Activated naive CD4-positive, alpha-beta T cell treated with anti-CD3 and anti-CD28 coated beads, Interleukin-2, amount 50 U/mL, for 72 hours (primary cell): ENCODE data around the gene IRS2. TPM values are rescaled to one million over a fixed set of nuclear protein-coding genes. Genes with fewer than 3 reads are reported as not detected.
A peak's percentile ranks its signal among the peaks of the same experiment; 100 is the strongest.

ENCODE experiments used
- ATAC-seq, 2 donors: fragments of 150-1000 bp; cut with Tn5 transposase; 2 replicates each; pipeline ENCODE4 v1.10.0; 2021; ENCODE audit warnings: mild to moderate bottlenecking in 2 of 2, moderate library complexity in 2 of 2
- DNase-seq, 2 donors: peaks; one replicate each; pipeline ENCODE4 v3.0.0; 2021 to 2022; ENCODE audit warnings: low spot score in 2 of 2
- H3K27ac Mint-ChIP-seq, 2 donors: one replicate each; pipeline ENCODE4 v1.8.0; 2022; ENCODE audit warnings: mild to moderate bottlenecking in 2 of 2, mixed read lengths in 2 of 2
- H3K36me3 Mint-ChIP-seq, 2 donors: one replicate each; pipeline ENCODE4 v1.8.0; 2022; ENCODE audit warnings: mixed read lengths in 2 of 2
- H3K9me3 Mint-ChIP-seq, 2 donors: one replicate each; pipeline ENCODE4 v1.8.0; 2022; ENCODE audit warnings: mixed read lengths in 2 of 2
- total RNA-seq, 2 donors: library from RNA; stranded (reverse); gene quantifications; one replicate each; pipeline ENCODE4 v1.2.3, GENCODE V29; 2022

Gene IRS2
- total RNA-seq, 2 donors from 2014 or later: 2.4 to 3.7 TPM

DNA sequence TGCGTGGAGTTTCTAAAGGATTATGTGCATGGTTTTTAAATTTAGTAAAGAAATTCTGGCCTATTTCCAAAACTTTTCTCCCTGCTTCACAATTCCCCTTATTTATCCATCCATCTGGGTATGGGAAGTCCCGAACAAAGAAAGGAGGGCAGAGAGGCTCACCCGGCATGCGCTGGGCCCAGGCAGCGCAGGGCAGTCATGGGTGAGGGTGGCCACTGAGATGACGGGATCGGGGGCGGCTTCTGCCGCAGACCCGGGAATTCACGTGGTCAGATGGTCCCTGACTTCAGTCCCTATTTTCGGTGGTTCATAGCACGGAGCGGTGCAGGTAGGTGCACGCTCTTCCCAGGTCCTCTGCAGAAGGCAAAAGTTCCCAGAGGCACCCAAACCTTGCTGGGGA lies 14.5 kb downstream of the IRS2 start:
- ATAC-seq: no peak
- Mint-ChIP-seq H3K27ac (no peak overlapping the region), H3K36me3 (peaks cover 0 to 8% of the 10 kb centered on the region in 2 donors), H3K9me3 (no peaks in the 10 kb centered on the region)
- no peak for DNase-seq

DNA sequence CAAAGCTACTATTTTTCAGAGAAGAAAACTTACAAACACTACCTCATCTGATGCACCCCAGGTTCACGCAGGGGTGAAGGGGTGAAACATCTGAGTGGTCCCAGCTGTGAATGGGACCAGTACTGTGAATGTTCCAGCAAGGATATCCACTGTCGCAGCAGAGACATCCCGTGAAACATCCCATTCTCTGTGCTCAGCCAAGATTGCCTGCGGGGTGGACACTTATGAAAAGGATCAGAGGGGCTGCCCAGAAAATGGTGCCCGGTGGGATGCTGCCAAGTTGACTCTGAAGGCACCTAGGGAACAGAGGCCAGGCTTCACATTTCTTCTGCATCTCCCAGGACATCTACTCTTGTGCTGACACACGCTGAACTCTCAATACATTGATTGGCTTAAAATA lies 15.9 kb downstream of the IRS2 start:
- H3K36me3 Mint-ChIP-seq: peaks cover 0 to 8% of the 10 kb centered on the region in 2 donors
- DNase-seq (no peak), ATAC-seq (no peak)
- no peaks in the 10 kb centered on the region for H3K9me3 Mint-ChIP-seq
- no peak overlapping the region for H3K27ac Mint-ChIP-seq

DNA sequence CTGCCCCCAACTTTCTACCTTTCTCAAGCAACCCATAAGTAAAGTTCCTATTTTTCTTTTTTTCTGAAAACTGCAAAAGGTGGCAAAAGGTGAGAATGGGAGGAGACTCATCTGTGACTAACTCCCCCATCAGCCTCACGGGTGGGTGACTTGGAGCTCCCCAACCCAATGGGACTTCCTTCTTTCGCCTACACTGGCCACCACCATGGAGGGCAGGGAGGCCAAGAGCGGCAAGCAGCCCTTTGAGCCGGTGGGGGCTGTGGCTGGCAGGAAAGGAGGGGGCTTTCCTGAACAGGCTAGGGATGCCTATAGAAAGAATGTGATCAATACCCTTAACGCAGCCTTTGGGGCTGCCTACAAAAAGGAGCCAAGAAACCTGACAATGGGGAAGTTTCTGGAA lies 16.5 kb downstream of the IRS2 start:
- Mint-ChIP-seq H3K9me3 (no peaks in the 10 kb centered on the region), H3K27ac (no peak overlapping the region), H3K36me3 (peaks cover 0 to 8% of the 10 kb centered on the region in 2 donors)
- ATAC-seq: no peak
- DNase-seq: no peak

DNA sequence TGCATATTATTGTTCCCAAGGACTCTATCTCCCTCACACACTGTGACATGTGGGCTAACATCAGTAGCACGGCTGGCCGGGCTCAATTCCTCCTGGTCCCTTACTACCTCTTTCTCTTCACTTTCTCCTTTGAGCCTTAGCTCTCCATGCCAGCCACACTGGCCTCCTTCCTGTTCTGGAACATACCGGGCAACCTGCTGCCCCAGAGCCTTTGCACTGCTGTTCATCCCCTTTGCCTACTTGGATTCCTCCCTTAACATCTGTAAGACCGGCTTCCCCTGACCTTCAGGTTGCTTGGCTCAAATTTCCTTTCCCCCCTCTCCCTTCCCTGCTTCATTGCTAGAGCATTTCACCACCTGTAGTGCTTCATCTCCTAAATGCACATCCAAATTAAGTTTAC lies 17.1 kb downstream of the IRS2 start:
- Mint-ChIP-seq H3K36me3 (peaks cover 0 to 8% of the 10 kb centered on the region in 2 donors), H3K27ac (peak overlapping the region in 1 of 2 donors; percentile 38), H3K9me3 (no peaks in the 10 kb centered on the region)
- ATAC-seq (no peak), DNase-seq (no peak)

DNA sequence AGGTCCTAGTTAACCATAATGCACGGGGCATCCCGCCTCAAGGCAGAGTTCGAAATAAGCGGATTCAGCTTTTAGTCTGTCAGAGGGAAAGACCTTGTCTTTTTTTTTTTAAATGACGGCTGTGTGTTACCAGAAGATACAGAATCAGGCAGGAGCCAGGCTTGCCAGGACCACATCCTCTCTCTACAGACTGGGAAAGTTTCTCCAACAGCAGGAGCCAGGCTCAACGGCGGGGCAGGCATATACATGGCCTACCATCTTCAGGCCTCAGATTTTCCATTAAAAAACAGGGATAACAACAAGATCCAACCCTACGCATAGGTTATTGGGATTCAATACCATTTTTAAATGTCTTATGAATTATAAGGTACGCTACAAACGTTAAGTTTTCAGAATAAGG lies 17.8 kb downstream of the IRS2 start:
- DNase-seq (no peak), ATAC-seq (no peak)
- Mint-ChIP-seq H3K36me3 (peaks cover 0 to 2% of the 10 kb centered on the region in 2 donors), H3K27ac (no peak overlapping the region), H3K9me3 (no peaks in the 10 kb centered on the region)

DNA sequence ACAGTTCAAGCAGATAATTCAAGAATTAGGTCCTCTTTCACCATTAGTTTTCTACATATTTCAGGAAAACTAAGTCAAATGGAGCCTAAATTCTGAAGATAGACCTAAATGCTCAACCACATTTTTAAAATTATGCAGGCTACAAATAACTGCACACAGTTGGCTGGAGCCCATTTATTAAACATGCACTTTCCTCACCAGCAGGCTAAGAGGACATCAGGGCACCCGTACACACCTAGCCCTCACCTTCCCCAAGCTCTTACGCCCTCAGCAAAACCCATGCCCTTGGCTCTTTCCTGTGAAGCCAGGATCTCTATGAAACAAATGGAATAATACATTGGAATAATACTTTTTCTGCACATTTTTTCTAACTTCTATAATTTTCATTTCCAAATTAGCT lies 18.2 kb downstream of the IRS2 start:
- DNase-seq: no peak
- no peaks in the 10 kb centered on the region for H3K9me3 Mint-ChIP-seq
- no peaks in the 10 kb centered on the region for H3K36me3 Mint-ChIP-seq
- no peak overlapping the region for H3K27ac Mint-ChIP-seq
- ATAC-seq: no peak

DNA sequence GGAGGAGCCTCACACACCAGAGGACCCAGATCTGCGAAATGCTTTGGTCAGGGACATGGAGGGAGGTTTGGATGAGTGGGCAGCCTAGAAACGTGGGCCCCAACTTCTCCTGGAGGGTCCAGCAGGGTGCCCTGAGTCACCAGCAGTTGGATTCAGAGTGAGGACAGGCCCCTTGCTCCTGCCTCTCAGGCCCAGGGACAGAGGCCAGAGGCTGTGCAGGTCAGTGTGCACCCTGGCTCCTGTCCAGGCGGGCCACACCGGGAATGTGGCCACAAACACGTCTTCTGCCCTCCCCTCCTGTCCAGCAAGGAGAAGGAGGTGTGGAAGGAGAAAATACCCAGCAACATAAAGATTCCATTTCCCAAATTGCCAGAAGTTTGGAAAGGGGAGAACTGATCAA lies 19.4 kb downstream of the IRS2 start:
- no peak for DNase-seq
- ATAC-seq: no peak
- Mint-ChIP-seq H3K27ac (no peak overlapping the region), H3K9me3 (no peaks in the 10 kb centered on the region), H3K36me3 (no peaks in the 10 kb centered on the region)

DNA sequence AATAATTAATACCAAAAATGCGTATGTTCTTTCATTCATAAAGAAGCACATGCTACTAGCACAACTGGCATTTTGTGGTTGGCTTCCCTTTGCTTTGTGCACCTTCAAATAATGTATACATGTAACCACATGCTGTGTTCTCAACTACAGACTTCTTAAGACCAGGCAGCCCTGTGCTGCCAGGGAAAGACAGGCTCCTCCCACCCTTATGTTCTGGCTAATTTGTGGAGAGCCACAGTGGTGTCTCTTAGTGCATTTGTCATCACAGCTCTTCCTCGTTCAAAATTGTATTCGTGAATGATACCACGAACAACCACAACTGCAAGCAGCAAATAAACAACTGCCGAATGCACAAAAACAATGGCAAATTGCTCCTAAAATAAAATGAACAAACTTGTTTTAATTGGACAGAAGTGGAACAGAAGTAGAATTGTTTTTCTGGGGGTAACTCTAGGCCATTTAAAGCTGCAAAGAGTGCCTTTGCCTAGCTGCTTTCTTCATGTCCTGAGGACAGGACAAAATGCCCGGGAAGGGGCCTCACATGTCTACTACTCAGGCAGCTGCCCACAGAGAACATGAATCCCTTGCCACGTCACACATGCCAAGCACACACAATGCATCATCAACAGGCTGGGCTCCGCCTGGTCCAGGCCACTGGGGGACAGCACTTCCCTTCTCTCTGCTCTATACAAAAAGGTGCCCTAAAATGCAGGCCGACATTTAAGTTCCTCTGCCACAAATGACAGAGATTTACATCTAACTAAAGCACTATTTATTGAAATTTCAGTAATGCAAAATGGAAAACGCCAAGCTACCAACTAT lies 21.7 kb downstream of the IRS2 start:
- H3K27ac Mint-ChIP-seq: no peak overlapping the region
- no peaks in the 10 kb centered on the region for H3K9me3 Mint-ChIP-seq
- ATAC-seq: peak; percentile 72
- no peak for DNase-seq
- no peaks in the 10 kb centered on the region for H3K36me3 Mint-ChIP-seq

DNA sequence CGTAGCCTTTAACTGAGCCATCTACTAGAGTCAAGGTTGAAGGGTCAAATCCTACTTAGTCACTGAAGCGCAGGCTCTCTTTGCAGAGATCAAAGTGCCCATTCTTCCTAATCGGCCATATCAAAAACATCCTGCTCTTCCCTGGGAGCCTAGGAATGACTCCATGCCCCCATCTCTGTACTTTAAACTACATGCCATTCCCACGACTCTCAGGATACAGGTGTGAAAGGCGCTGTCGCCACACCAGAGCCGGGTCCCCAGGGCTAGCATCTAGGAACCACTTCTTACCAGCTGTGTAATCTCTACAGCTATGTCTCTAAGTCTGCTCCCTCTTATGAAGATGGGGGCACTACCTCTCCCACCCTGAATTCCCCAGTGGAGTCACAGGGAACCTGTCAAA lies 22.3 kb downstream of the IRS2 start:
- no peak for ATAC-seq
- H3K27ac Mint-ChIP-seq: no peak overlapping the region
- no peaks in the 10 kb centered on the region for H3K36me3 Mint-ChIP-seq
- no peak for DNase-seq
- no peaks in the 10 kb centered on the region for H3K9me3 Mint-ChIP-seq

DNA sequence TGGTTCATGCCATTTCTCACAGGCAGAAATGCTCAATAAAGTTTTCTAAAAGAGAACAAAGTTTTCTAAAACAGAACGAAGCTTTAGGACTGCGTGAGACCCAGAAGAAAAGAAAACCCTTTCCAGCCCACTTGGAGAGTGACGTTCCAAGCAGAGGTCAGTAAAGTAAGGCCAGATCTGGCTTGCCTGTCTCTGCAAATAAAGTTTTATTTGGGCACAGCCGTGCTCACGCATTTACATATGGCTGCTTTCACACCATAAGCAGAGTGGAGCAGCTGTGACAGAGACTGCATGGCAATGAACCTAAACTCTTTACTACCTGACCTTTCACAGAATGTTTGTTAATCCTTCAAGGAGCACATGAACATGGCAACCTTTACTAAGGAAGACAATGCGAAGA lies 23.6 kb downstream of the IRS2 start:
- ATAC-seq (no peak), DNase-seq (no peak)
- H3K36me3 Mint-ChIP-seq: no peaks in the 10 kb centered on the region
- no peaks in the 10 kb centered on the region for H3K9me3 Mint-ChIP-seq
- H3K27ac Mint-ChIP-seq: no peak overlapping the region

DNA sequence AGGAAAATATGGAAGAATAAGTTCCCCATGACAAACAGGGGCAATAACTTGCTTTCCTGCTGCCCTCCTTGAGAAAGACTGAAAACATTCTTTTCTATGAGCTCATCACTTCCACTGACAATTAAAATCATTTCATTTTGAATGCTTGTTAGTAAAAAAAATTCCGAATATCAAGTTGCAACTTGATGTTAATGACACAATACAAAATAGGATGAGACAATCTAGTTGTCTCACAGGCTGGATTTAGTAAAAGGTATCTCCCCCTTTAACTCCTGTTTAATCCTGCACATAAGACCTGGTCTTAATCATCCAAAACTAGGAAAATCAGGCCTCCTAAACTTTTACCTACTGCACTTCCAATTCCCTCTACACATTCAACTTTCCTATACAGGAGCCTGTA lies 24.7 kb downstream of the IRS2 start:
- DNase-seq: no peak
- no peak for ATAC-seq
- Mint-ChIP-seq H3K36me3 (no peaks in the 10 kb centered on the region), H3K9me3 (no peaks in the 10 kb centered on the region), H3K27ac (no peak overlapping the region)

DNA sequence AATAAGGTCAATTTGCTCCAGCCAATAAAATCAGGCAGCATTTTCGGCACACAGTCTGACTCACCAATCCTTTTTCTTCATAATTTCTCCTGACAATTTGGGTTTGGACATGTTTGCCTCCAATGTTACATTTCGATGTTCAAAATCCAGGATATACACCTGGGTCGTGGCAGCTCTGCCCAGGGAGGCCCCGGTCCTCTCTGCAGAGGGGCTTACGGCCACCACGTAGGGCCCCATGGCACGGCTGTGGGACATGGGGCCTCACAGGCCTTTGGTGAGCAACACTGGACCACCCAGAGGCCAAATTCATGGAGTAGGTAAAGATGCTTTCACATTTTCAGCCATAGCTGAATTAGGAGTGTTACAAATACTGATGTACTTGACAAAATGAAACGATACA lies 25.4 kb downstream of the IRS2 start:
- peaks cover 0 to 2% of the 10 kb centered on the region in 2 donors for H3K36me3 Mint-ChIP-seq
- ATAC-seq (no peak), DNase-seq (no peak)
- no peak overlapping the region for H3K27ac Mint-ChIP-seq
- H3K9me3 Mint-ChIP-seq: no peaks in the 10 kb centered on the region

DNA sequence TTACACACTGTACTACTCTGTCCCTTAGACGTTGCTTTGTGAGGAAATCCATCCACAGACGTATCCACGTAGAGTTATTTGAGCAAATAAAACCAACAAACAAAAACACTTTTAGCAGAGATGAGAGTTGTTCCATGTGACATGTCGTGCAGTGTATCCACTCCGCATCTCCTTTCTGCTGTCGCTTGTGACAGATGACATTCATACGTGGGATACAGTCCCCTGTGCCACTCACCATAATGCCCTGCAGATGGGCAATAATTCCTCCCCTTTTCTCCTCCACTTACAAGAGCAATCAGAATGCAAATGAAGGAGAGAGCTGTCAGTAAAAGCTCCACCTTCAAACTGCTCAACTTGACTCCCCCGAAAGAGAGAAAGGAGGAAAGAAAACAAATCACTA lies 26.0 kb downstream of the IRS2 start:
- no peak overlapping the region for H3K27ac Mint-ChIP-seq
- peaks cover 0 to 5% of the 10 kb centered on the region in 2 donors for H3K36me3 Mint-ChIP-seq
- no peaks in the 10 kb centered on the region for H3K9me3 Mint-ChIP-seq
- ATAC-seq (no peak), DNase-seq (no peak)

DNA sequence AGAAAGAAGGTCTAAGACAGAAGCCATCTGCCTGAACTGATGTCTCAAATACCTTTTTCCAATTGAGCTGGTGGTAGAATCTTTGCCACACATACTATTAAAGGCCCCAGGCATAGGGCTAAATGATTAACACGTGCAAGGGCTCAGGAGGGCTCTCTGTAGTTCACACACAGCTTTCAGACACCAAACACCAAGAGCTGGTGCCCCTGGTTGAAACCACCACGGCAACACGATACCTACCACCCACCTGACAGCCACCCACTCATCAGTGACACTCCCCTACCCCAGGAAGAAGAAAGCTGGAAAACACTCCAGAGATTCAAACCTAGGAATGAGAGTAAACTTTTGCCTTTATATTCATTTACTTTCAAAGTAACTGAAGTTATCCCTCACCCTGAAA lies 26.8 kb downstream of the IRS2 start:
- DNase-seq: no peak
- Mint-ChIP-seq H3K9me3 (no peaks in the 10 kb centered on the region), H3K27ac (no peak overlapping the region), H3K36me3 (peaks cover 0 to 5% of the 10 kb centered on the region in 2 donors)
- ATAC-seq: no peak

DNA sequence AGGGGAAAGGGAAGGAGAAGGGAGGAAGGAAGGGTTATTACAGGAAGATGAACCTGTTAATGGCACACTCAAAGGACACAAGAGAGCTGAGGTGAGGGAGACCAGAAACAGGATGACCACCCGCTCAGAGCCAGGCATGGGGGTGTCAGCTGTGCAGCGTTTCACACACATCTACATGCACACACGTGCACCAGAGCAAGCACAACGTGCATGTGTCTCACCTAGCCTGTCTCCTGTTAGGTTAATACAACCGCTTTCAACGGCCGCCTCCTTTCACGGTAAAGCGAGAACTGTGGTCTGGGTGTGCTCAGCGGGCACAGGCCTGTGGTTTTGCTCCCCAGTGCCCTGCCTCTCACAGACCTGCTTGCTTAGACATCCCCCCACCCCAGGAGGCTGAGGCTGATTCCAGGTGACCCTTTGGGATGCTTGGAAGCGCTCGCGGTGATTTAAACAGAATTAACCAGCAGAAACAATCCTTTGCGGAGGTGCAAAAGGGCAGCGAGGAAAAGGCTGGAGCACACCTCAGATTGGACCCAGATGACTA lies 27.4 kb downstream of the IRS2 start:
- H3K27ac Mint-ChIP-seq: no peak overlapping the region
- ATAC-seq (no peak), DNase-seq (no peak)
- peaks cover 0 to 5% of the 10 kb centered on the region in 2 donors for H3K36me3 Mint-ChIP-seq
- no peaks in the 10 kb centered on the region for H3K9me3 Mint-ChIP-seq

DNA sequence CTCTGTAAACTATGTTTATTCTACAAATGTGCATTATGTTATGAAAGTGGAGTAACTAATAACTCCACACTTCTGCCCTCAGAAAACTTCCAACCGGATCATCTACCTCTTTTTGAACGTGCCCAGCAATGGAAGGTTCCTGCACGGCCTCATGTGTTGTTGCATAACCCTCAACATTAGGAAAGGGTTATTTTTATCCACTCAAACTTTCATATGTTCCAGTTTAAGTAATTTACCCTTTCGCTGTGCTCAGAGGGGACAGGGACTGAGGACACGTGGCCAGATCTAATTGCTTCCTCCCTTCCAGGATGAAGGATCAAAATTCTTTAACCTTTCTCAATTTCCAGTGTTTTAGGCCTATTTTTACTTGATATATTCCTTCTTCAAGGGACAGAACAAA lies 29.6 kb downstream of the IRS2 start:
- Mint-ChIP-seq H3K27ac (no peak overlapping the region), H3K9me3 (no peaks in the 10 kb centered on the region), H3K36me3 (peaks cover 0 to 5% of the 10 kb centered on the region in 2 donors)
- no peak for ATAC-seq
- DNase-seq: no peak

DNA sequence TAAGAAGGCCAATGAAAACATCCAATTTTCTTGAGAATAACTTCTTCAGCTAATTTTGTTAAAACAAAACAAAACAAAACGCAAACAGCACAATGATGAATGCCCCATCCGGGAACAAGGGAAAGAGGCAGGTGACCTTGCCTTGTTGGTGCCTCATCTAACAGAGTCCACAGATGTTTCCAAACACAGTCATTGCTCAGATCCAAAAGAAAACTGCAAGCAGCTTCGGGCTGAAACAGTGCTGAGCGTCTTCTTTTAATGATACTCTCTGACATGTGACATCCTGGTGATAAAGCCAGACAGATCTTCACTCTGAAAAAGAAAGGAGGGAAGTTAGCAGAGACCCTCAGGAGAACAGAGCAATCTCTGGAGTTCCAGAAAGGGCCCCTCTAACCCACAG lies 30.4 kb downstream of the IRS2 start:
- ATAC-seq (no peak), DNase-seq (no peak)
- peaks cover 0 to 5% of the 10 kb centered on the region in 2 donors for H3K36me3 Mint-ChIP-seq
- H3K27ac Mint-ChIP-seq: no peak overlapping the region
- no peaks in the 10 kb centered on the region for H3K9me3 Mint-ChIP-seq

DNA sequence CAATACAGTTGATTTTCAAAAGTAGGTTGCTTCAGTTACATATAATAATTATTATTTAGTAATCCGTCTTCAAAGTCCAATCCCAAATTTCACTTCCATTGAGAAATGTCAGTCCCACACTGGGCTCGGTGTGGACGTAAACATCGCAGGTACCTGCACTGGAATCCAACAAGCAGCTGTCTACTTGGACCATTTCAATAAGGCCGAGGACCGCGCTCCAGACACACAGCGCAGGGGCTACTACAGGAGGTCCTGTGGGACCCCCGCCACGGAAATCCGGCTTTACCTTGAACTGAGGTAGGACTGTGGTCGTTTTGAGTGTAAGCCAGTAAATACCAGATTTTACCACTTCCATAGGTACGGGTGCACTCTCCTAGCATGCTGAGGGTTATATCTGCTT lies 30.8 kb downstream of the IRS2 start:
- no peak for ATAC-seq
- peaks cover 0 to 5% of the 10 kb centered on the region in 2 donors for H3K36me3 Mint-ChIP-seq
- H3K9me3 Mint-ChIP-seq: no peaks in the 10 kb centered on the region
- no peak overlapping the region for H3K27ac Mint-ChIP-seq
- DNase-seq: no peak
